DOHH2 (cell line): ENCODE data around the gene AFG3L2.

Source experiments
- H3F3A ChIP-seq: fragments of 200-600 bp; sonication (generic), shearing (Covaris generic); 2 replicates; pipeline ENCODE4 v1.6.0; 2016; ENCODE audit warnings: antibody characterized with exemption, mild to moderate bottlenecking; ENCODE audit not compliant: control insufficient read depth, insufficient read depth
- H3K27ac ChIP-seq: fragments of 200-600 bp; sonication (generic); 2 replicates; pipeline ENCODE4 v1.5.1; 2014; ENCODE audit warnings: low read depth, mild to moderate bottlenecking, low read length, moderate library complexity
- H3K27me3 ChIP-seq: fragments of 200-600 bp; sonication (generic); 2 replicates; pipeline ENCODE4 v1.6.1; 2014; ENCODE audit warnings: mild to moderate bottlenecking, low read length, mixed read lengths; ENCODE audit not compliant: control insufficient read depth
- H3K36me3 ChIP-seq: fragments of 200-600 bp; sonication (generic); 2 replicates; pipeline ENCODE4 v1.6.1; 2014; ENCODE audit warnings: mild to moderate bottlenecking, low read length, moderate library complexity, mixed read lengths; ENCODE audit not compliant: control insufficient read depth
- H3K4me1 ChIP-seq: fragments of 200-600 bp; sonication (generic); 2 replicates; pipeline ENCODE4 v1.6.1; 2014; ENCODE audit warnings: mild to moderate bottlenecking, low read length, mixed read lengths; ENCODE audit not compliant: control insufficient read depth
- H3K4me2 ChIP-seq: fragments of 200-600 bp; sonication (generic); 2 replicates; pipeline ENCODE4 v1.6.0; 2014; ENCODE audit warnings: mild to moderate bottlenecking, low read length, moderate library complexity
- H3K4me3 ChIP-seq: fragments of 200-600 bp; sonication (generic); 2 replicates; pipeline ENCODE4 v1.5.1; 2014; ENCODE audit warnings: mild to moderate bottlenecking, low read length, mixed read lengths
- H3K79me2 ChIP-seq: fragments of 200-600 bp; sonication (generic); 2 replicates; pipeline ENCODE4 v1.6.1; 2014; ENCODE audit warnings: mild to moderate bottlenecking, low read length, mixed read lengths; ENCODE audit not compliant: control insufficient read depth
- H3K9me2 ChIP-seq: fragments of 200-600 bp; sonication (generic); replicated peaks from 2 replicates; pipeline ENCODE4 v1.6.1; 2014; ENCODE audit warnings: mild to moderate bottlenecking, low read length, mixed read lengths; ENCODE audit not compliant: control insufficient read depth
- H3K9me3 ChIP-seq: fragments of 200-600 bp; sonication (generic); 2 replicates; pipeline ENCODE4 v1.6.1; 2014; ENCODE audit warnings: antibody characterized with exemption, low read length, mixed read lengths; ENCODE audit not compliant: control insufficient read depth, insufficient read depth
- H4K20me1 ChIP-seq: fragments of 200-600 bp; sonication (generic); 2 replicates; pipeline ENCODE4 v1.6.0; 2014; ENCODE audit warnings: low read depth, mild to moderate bottlenecking, antibody characterized with exemption, low read length, moderate library complexity; ENCODE audit not compliant: control insufficient read depth, insufficient read depth
- CTCF ChIP-seq: fragments of 200-600 bp; sonication (generic); IDR thresholded peaks from one replicate; pipeline ENCODE4 v1.5.1; 2014; ENCODE audit warnings: antibody characterized with exemption, mild to moderate bottlenecking, low read depth, low read length; ENCODE audit not compliant: poor library complexity, severe bottlenecking
- EZH2phosphoT487 ChIP-seq: fragments of 200-600 bp; sonication (generic); IDR thresholded peaks from 2 replicates; pipeline ENCODE4 v1.6.1; 2017; ENCODE audit warnings: borderline replicate concordance, mild to moderate bottlenecking, antibody characterized with exemption, low read length, moderate library complexity, mixed read lengths

AFG3L2 gene

GRCh38 chr18:12334366-12334808, 42.6 kb downstream of the AFG3L2 start:
- no peaks in the 10 kb centered on the region for H4K20me1 ChIP-seq

GRCh38 chr18:12333506-12334290, 43.3 kb downstream of the AFG3L2 start:
- Histone ChIP-seq H3K4me3 (no peak overlapping the region), H3K27ac (no peak overlapping the region), H3K27me3 (no peaks in the 10 kb centered on the region), H4K20me1 (no peaks in the 10 kb centered on the region), H3K4me1 (no peaks in the 10 kb centered on the region), H3K36me3 (peaks cover 58% of the 10 kb centered on the region), H3K9me2 (no peaks in the 10 kb centered on the region), H3K79me2 (no peaks in the 10 kb centered on the region), H3K9me3 (no peaks in the 10 kb centered on the region), H3F3A (no peaks in the 10 kb centered on the region), H3K4me2 (no peak overlapping the region)
- no peak for TF ChIP-seq EZH2phosphoT487
- no peak for TF ChIP-seq CTCF

More at GRCh38 chr18:12334366-12334808, 42.6 kb downstream of the AFG3L2 start:
- no peaks in the 10 kb centered on the region for H3K9me3 ChIP-seq
- no peaks in the 10 kb centered on the region for H3K4me1 ChIP-seq
- H3F3A ChIP-seq: no peaks in the 10 kb centered on the region
- H3K36me3 ChIP-seq: peaks cover 53% of the 10 kb centered on the region
- H3K27ac ChIP-seq: no peak overlapping the region
- H3K79me2 ChIP-seq: no peaks in the 10 kb centered on the region
- TF ChIP-seq CTCF (no peak), EZH2phosphoT487 (no peak)
- H3K9me2 ChIP-seq: no peaks in the 10 kb centered on the region
- no peak overlapping the region for H3K4me2 ChIP-seq
- no peak overlapping the region for H3K4me3 ChIP-seq
- no peaks in the 10 kb centered on the region for H3K27me3 ChIP-seq

GRCh38 chr18:12330766-12331165, 46.3 kb downstream of the AFG3L2 start:
- H3K4me2 ChIP-seq: no peak overlapping the region
- H4K20me1 ChIP-seq: no peaks in the 10 kb centered on the region
- H3K4me3 ChIP-seq: no peak overlapping the region
- H3K4me1 ChIP-seq: no peaks in the 10 kb centered on the region
- H3K27me3 ChIP-seq: no peaks in the 10 kb centered on the region
- no peaks in the 10 kb centered on the region for H3K9me2 ChIP-seq
- H3K36me3 ChIP-seq: peaks cover 63% of the 10 kb centered on the region
- no peak for TF ChIP-seq EZH2phosphoT487
- no peak for TF ChIP-seq CTCF
- no peaks in the 10 kb centered on the region for H3K9me3 ChIP-seq
- no peaks in the 10 kb centered on the region for H3F3A ChIP-seq
- H3K79me2 ChIP-seq: no peaks in the 10 kb centered on the region
- H3K27ac ChIP-seq: no peak overlapping the region
